Omental fat pad (tissue), 4 donors: ENCODE measurements around the gene PRKAG2. TPM values are rescaled to one million over a fixed set of nuclear protein-coding genes. Genes with fewer than 3 reads are reported as not detected.
A peak's percentile ranks its signal among the peaks of the same experiment; 100 is the strongest.
"Not testable (repeated sequence)": the region's sequence is repeated elsewhere in the genome, so short reads cannot be mapped to it uniquely, and the experiment has no call there.

Experiments
- ATAC-seq: fragments of 150-250 bp; one replicate; pipeline ENCODE4 v1.9.1; 2016; ENCODE audit warnings: mild to moderate bottlenecking, moderate library complexity; ENCODE audit not compliant: low FRiP score
- DNase-seq: peaks from one replicate; pipeline ENCODE4 v3.0.0-alpha.2; 2019; ENCODE audit warnings: low spot score
- CTCF ChIP-seq, 3 donors: fragments of 450-650 bp; IDR thresholded peaks; one replicate each; pipeline ENCODE4 v1.5.1; 2016 to 2017; ENCODE audit warnings: antibody characterized with exemption in 3 of 3, mild to moderate bottlenecking in 3 of 3, moderate library complexity in 2 of 3
- total RNA-seq, 4 donors: library from RNA; depleted of rRNA; stranded (reverse); fragments of >200 nt; gene quantifications; one replicate each; pipeline ENCODE4 v1.1.0, GENCODE V29; 2016

PRKAG2 gene
- total RNA-seq, 4 donors from 2014 or later, result 31.6 to 49.5 (median 36.9) TPM

DNA sequence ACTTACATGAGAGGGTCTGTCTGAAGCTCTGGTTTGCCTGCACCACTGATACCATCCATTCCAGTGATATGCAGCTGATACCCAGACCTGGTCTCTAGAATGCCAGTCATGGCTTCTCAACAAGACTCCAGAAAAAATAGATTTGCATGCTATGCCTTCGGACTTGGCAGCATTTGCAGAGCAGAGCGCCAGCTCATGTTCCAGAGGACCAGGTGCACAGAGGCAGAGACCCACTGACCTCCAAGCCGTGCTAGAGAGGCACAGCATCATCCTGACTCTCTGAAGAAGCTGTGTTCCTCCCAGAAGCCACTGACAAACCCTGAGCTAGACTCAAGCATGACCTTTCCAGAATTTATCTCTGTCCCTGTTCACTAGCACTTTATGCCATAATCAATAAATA is 6.9 kb upstream of the PRKAG2 start:
- no peak for DNase-seq
- TF ChIP-seq CTCF (IDR thresholded peaks at IDR 0.05), result no peak

DNA sequence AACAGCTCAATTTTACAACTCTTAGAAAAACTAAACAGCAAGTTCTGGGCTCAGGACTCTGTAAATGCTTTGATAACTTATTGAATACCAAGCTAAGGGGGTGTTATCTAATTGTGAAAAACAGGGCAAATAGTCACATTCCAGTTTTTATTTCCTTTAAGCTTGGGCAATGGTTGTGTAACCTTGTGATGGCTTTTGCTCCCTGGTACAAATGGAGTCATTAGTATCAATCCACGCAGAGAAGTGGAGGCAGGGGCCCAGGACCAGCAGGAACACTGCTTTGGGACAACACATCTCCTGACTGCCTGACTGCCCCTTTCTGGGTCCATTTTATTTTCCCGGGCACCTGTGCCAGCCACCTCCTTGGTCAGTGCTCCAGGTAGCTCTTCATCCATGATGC is 5.8 kb upstream of the PRKAG2 start:
- no peak for TF ChIP-seq CTCF (IDR thresholded peaks at IDR 0.05)
- ATAC-seq, result no peak
- no peak for DNase-seq

More for the DNA sequence above, 6.9 kb upstream of the PRKAG2 start:
- no peak for ATAC-seq

DNA sequence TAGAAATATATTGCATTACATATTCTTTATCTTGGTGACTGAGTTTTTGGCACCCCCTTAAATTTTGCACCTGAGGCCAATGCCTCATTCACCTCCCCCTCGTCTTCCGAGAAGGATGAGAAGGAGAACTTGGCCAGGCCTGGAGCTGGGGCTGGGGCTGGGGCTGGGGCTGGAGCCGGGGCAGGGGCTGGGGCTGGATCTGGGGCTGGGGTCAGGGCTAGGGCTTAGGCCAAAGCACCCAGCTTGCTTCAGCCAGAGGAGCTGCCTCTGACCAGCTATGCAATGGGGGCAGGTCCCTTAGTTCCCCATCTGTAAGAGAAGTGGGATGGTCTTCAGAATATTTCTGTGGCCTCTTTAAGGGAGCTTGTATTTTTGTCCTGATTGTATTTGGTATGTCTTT is 3.8 kb upstream of the PRKAG2 start:
- DNase-seq (no peak), ATAC-seq (no peak)

DNA sequence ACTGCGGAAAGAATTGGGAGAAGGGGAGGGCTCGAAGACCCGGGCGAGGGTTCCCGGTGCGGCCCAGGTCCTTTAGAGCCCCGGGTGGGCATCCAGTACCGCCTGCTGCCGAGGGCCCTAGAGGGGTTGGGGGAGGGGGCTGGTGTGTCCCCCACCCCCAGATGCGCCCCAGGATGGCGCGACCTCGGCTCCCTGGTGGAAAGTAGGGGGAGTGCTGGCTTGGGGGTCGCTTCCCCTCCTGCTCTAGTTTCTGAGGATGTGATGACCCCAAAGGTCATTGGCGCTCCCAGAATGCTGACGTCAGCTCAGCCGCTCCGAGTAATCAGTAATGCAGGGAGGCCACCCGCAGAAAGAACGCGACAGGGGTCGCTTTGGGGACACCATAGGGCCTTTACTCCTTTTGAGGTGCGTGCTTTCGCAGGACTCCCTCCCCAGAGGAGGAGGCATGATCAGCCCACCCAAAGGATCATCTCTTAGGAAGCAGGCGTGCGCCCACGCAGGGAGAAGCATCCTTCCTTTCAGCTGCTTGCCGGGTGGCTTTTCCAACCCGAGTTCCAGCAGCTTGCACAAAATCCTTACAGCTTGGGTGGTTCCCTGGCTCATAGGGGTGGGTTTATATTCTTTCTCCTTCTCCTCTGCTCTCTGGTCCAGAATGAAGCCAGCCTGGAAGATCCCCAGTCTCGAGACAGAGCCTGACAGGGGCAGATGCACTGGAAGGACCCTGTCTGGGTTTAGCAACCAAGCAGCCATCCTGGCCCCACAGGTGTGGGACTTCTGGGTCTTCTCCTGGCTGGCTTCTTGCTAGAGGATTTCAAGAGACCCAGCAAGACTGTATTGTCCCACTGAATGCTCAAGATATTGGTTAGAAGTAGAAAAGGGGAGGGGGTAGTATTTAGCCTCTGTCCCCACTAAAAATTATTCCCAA is 1.3 kb upstream of the PRKAG2 start:
- no peak for TF ChIP-seq CTCF (IDR thresholded peaks at IDR 0.05)
- ATAC-seq (no peak), DNase-seq (no peak)

More for the DNA sequence above, 3.8 kb upstream of the PRKAG2 start:
- TF ChIP-seq CTCF (IDR thresholded peaks at IDR 0.05), result no peak

DNA sequence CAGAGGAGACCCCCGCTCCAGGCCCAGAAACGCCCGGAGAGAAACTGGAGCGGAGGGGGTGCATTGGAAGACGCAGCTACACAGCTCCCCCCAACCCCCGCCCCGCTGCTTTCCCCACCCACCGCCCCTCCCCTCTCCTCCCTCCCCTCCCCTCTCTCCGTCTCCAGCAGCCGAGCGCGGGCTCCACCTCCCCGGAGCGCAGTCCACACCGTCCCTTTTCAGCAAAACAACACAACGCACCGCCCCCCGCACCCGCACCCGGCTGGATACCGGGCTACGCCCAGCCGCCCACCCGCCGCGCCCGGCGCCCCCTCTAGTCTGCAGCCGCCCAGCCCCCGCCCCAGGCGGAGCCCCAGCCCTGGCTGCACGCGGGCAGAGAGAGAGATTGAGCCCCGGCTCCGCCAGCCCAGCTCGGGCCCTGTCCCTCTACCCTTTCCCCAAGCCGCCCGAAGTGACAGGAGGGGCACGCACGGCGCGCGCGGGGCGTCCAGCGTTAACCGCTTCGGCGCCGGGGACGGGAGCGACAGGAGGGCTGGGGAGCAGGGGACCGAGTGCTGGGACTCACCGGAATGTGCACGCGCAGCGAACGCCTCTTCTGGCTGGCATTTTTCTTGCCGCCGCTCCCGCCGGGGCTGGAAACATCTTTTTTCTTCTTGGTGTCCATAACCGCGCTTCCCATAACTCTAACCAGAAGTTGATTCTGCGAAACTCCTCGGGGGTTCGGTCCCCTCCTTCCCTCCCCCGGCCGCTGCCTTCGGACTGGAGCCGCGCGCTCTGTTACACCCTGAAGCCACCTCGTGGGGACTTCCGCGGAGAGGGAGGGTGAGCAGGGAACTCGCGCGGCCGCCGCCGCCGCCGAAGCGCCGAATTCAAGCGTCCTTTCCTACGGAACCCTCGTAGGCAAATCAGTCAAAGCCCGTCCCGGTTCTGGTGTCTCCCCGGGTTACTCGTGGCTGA is 695 bp downstream of the PRKAG2 start:
- peak; percentile 53 for DNase-seq
- ATAC-seq, result peak; percentile 60
- TF ChIP-seq CTCF (IDR thresholded peaks at IDR 0.05), result no peak

- DNase-seq, ATAC-seq: not testable (repeated sequence)
These were observed 2.4 kb downstream of the PRKAG2 start for GRCh38 chr7:151874479-151874878.

- ATAC-seq, result no peak
- no peak for DNase-seq
These were observed 3.4 kb downstream of the PRKAG2 start for GRCh38 chr7:151873402-151873965.

More at GRCh38 chr7:151873402-151873965, 3.4 kb downstream of the PRKAG2 start:
- TF ChIP-seq CTCF (IDR thresholded peaks at IDR 0.05), result no peak
